ENCODE measurements around the gene PLXNA4. TPM values are rescaled to one million over a fixed set of nuclear protein-coding genes. Genes with fewer than 3 reads are reported as not detected.

Gene PLXNA4
- total RNA-seq, 1 donor from 2014 or later: 5.7 TPM

DNA sequence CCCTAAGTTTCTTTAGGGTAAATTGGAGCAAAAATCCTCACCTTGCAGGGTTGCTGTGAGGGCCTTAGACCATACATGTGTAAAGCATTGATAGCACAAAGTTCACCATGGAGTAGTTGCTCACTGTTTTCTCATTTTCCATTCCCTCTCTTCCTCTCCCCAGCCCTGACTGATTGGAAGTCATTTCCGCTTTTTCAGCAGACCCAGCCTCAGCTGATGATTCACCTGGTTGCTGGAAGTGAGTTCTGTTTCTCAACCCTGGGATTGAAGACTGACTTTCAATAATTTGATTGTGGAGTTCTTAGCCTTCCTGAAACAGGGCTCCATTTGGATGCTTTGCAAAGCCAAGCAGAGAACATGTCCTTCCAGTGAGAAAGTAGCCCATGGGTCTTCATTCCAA is 107.0 kb downstream of the PLXNA4 start:
- DNase-seq: no peak

- no peak for DNase-seq
Observed at GRCh38 chr7:132466367-132466766, 109.9 kb downstream of the PLXNA4 start.

- no peak for DNase-seq
Observed at GRCh38 chr7:132465516-132465915, 110.8 kb downstream of the PLXNA4 start.

DNA sequence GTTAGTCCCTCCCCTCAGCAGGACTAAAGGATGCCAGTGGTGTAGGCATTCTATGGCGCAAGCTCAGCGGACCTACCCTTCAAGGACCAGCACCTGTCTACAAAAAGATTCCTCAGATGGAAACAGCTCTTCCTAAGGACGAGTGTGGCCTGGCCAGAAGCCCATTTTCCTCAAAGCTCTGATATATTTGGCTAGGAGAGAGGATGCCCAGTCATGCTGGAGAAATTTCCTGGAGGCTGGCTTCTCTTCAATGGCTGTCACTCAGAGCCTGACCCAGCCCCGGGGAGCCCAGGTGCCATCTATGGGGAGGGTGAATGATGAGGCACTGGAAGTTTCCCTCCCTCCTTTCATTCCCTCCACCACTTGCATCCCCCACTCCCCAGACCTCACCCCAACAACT is 111.5 kb downstream of the PLXNA4 start:
- DNase-seq: peak; percentile 36

DNA sequence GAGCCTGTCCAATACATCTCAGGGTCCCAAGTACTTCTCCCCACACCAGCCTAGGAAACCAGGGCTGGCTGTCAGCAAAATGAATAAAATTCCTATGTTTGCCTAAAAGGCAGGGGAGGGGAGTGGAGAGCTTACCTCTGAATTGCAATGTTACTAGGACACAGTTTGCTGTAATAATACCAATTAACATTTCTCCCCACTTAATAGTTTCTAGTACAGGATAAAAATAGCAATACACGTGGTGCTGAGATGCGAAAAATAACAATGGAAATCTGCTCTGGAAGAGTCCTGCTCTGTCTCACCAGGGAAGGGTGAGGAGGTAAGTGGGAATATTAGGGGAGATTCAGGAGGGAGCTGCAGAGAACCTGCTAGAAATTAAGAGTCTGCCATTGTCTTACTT is 112.3 kb downstream of the PLXNA4 start:
- DNase-seq: no peak

GRCh38 chr7:132462478-132462877 is 113.8 kb downstream of the PLXNA4 start:
- DNase-seq: no peak

- no peak for DNase-seq
Observed at GRCh38 chr7:132461032-132461592, 115.2 kb downstream of the PLXNA4 start.

DNA sequence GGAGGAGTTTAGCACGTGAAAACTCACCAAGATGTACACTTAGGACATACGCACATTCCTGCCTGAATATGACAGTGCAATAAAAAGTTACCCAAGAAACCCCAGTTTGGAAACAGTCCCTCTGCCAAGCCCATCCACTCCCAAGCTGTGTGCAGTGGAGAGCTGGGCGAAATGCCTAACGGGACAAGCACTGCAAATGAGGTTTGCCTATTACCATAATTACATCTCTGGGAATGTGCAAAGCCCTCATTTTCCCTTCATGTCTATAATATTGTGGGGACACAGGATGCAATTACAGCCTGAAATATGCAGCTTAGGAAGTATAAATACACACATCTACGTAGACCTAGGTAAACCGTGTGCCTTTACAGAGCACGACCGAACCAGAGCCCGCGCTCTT is 117.5 kb downstream of the PLXNA4 start:
- no peak for DNase-seq

GRCh38 chr7:132457658-132458057 is 118.6 kb downstream of the PLXNA4 start:
- no peak for DNase-seq

DNA sequence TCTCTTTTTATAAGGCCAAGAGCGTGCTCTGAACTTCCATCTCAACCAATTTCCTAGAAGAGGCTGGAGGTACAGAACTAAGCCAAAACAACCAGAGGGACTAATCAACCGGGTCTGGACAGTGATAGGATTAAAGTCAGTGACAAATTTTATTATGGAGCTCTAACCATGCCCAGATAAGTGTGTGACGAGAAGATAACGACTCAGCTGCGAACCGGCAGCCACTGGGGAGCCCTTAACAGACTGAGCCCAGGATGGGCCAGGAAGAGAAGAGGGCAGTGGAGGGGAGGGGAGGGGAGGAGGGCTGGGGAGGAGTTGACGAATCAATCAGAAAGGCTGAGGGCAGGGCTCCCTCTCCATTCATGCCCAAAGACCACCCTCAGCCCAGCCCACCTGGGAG is 119.9 kb downstream of the PLXNA4 start:
- no peak for DNase-seq

DNA sequence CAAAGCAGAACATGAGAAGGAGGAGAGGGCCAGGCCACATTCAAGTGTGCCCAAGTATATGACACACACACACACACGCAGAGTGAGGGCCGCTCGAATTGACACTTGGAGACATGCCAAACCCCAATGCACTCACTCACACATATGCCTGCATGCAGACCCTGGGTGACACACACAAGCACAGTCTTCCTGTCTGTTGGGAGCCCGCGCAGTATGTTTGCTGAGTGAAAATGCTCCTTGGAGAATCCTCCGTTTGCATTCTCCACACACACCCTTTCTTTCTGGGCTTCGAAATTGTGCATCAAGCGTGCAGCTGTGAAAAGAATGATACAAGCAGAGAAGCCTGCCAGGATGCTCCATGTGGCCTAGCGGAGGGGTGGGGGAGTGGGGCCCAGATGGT is 120.9 kb downstream of the PLXNA4 start:
- DNase-seq: peak; percentile 14

DNA sequence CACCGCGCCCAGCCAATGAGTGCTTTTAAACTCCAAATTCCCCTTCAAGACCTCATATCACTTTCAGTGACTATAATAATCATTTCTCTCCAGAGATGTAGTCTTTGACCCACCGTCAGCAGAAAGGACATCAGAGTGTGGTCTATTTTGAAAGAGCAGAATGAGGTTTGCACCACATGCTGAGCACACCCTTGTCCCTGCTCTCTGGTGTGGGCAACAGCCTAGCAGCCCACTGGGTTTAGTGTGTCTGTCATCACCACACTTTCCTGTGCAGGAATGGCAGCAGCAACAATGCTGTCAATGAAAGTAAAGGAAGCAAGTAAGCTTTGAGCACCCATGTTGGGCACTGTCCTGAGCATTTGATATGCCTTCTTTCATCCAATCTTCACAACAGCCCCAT is 122.4 kb downstream of the PLXNA4 start:
- no peak for DNase-seq

DNA sequence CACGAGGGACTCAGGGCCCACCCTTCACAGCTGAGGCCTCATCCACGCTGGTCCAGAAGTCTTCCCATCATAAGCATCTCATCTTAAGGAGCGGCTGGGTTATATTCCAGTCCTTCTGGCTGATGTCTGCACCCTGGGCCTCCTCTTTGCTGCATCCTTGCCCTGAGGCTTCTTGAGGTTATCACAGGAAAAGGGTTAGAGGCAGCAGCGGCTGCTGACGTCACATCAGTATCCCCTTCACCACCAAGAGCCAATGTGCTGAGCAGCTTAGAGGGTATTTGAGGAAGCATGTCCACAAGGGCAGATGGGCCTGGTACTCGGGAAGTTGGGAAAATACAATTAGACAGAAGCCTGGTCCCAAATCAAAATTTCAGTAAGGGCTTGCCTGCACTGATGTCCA is 125.1 kb downstream of the PLXNA4 start:
- DNase-seq: no peak

- no peak for DNase-seq
Observed at GRCh38 chr7:132450696-132451095, 125.6 kb downstream of the PLXNA4 start.

- DNase-seq: no peak
Observed at GRCh38 chr7:132450188-132450587, 126.1 kb downstream of the PLXNA4 start.

DNA sequence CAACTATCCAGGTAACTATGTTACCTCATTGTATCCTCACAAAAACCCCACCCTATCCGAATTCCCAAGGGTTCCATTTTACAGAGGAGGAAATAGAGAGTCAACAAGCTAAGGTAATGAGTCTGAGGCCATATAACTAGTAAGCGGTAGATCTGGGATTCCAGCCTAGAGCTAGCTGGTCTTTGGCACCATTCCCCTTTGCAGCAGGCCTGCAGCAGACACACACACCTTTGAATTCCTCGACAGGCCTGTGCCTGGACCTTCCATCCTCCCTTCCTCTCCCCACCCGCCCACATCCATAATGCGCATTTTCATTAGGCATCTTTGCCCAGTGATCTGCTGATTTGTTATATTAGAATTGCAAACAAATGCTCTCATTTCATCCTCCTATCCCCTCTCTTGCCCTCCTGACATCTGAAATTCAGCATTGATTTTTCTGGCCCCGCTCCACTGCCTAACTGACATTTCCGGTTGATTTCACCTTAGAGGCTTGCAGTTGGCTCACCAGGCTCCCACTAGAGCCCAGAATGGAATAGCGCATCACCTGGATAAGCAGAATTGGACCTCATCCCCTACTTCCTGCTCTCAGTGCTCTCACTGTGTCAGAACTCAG is 129.5 kb downstream of the PLXNA4 start:
- no peak for DNase-seq

GRCh38 chr7:132446260-132446659 is 130.0 kb downstream of the PLXNA4 start:
- no peak for DNase-seq

GRCh38 chr7:132443761-132444520 is 132.3 kb downstream of the PLXNA4 start:
- DNase-seq: no peak

GRCh38 chr7:132441935-132442334 is 134.3 kb downstream of the PLXNA4 start:
- no peak for DNase-seq

DNA sequence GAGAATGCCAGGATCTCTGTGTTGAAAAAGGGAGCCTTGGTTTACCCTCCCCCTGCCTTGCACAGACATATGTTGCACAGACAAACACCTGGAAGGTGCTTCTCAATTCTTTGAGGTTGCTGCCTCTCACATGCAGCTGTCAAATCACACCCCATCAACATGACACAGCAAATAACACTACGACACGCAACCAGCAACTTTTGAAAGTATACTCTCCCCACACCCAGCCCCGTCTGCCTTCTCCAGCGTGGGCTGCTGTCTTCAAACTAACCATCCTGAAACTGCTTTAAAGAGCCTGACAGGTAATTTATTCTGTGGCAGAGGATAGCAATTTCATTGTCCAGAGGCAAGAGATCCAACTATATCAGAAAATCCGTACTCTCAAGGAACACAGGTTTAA is 136.1 kb downstream of the PLXNA4 start:
- no peak for DNase-seq

- DNase-seq: no peak
Observed at GRCh38 chr7:132438926-132439325, 137.3 kb downstream of the PLXNA4 start.

DNA sequence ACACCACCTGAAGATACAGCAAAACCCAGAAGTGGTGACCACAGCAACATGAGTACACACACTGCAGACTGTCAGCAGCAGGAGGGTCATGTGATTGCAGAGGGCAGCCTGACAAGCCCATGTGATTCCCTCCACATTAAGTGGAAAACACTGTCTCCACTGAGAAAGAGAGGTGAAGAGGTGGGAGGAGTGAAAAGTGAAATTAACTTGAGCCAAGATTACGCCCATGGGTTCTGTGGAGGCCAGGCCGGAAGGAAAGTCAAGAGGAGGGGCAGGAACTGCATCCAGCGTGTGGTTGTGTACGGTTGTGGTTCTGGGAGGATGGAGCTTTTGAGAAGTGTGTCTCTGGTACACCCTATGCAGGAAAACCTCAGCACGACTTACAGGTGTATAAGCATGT is 138.5 kb downstream of the PLXNA4 start:
- peak; percentile 13 for DNase-seq

DNA sequence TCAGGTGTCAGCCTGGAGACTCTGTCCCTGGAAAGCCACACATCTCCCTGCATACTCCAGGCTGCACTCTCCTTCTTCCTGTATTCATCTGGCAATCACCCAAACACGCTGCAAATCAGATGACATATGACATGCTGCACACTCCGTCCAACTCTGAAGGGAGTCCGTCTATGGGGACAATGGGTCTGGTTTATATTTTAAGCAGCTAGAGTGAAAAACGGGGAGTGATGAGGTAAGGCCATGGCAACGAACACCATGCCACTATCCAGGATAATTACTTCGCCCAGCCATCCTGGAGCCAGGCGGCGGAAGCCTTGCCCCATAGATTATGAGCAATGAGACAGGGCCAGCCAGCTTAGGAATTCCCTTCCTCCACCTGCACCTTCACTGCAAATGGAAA is 140.1 kb downstream of the PLXNA4 start:
- DNase-seq: peak; percentile 35

Data from tongue (tissue), 2 donors.